Mucosa of rectum (tissue), 2 donors: ENCODE results near the gene NKX2-3.

Experiments
- H3K27ac ChIP-seq, 2 donors: one replicate each; pipeline ENCODE4 v1.7.0; 2013; ENCODE audit warnings: inconsistent platforms in 2 of 2, low read depth in 2 of 2, low read length in 2 of 2
- H3K27me3 ChIP-seq, 2 donors: one replicate each; pipeline ENCODE4 v1.7.0; 2013; ENCODE audit warnings: low read length in 2 of 2; ENCODE audit not compliant: control insufficient read depth in 2 of 2, insufficient read depth in 2 of 2
- H3K36me3 ChIP-seq, 2 donors: one replicate each; pipeline ENCODE4 v1.7.0; 2013; ENCODE audit warnings: low read length in 2 of 2; ENCODE audit not compliant: control insufficient read depth in 2 of 2, insufficient read depth in 2 of 2
- H3K4me1 ChIP-seq, 2 donors: one replicate each; pipeline ENCODE4 v1.7.0; 2013; ENCODE audit warnings: low read length in 2 of 2, mild to moderate bottlenecking in 1 of 2; ENCODE audit not compliant: control insufficient read depth in 2 of 2, insufficient read depth in 2 of 2
- H3K4me3 ChIP-seq, 2 donors: one replicate each; pipeline ENCODE4 v1.7.0; 2013; ENCODE audit warnings: low read length in 2 of 2
- H3K9ac ChIP-seq, 2 donors: one replicate each; pipeline ENCODE4 v1.7.0; 2013; ENCODE audit warnings: low read length in 2 of 2, low read depth in 1 of 2, mild to moderate bottlenecking in 1 of 2
- H3K9me3 ChIP-seq, 2 donors: one replicate each; pipeline ENCODE4 v1.7.0; 2013; ENCODE audit warnings: low read length in 2 of 2; ENCODE audit not compliant: control insufficient read depth in 2 of 2
- donor health status: healthy.
- donor health status: Normal muscosa, but diverticular disease.

NKX2-3 gene

DNA sequence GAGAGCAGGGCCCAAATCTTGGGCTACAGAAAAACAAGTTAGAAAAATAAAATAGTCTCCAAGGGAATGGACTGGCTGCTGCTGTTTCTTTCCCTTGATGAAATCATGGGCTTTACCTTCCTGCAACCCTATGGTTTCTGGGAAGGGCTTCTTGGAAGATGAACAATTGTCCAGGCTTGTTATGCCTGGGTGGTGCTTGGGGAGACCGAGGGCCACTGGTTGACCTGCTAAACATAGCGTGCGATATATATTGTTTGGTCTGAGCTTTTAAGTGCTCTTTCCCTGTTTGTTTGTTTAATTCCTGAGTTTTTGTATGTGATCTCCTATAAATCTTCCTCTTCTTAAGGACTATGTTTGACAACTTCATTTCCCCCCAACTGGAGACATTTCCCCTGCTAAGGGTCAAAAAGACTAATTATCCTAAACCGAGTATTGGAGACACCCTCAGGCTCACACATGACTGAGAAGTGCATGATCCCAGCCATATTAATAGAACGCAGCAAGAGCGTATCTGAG, 49.6 kb downstream of the NKX2-3 start:
- Histone ChIP-seq H3K36me3 (no peaks in the 10 kb centered on the region), H3K9ac (no peak overlapping the region), H3K4me1 (no peaks in the 10 kb centered on the region), H3K4me3 (no peak overlapping the region), H3K27ac (peak overlapping the region in 1 of 2 donors; percentile 10), H3K27me3 (peaks cover 0 to 2% of the 10 kb centered on the region in 2 donors), H3K9me3 (no peaks in the 10 kb centered on the region)

- Histone ChIP-seq H3K27me3 (no peaks in the 10 kb centered on the region), H3K36me3 (no peaks in the 10 kb centered on the region), H3K4me3 (no peak overlapping the region), H3K9me3 (no peaks in the 10 kb centered on the region), H3K27ac (peak overlapping the region; percentile 3 to 62), H3K4me1 (no peaks in the 10 kb centered on the region), H3K9ac (no peak overlapping the region)
Measured at GRCh38 chr10:99583687-99584086, 50.9 kb downstream of the NKX2-3 start.
